GM21360 (cell line): ENCODE measurements around the gene NLRP6.
"Not testable (repeated sequence)": the region's sequence is repeated elsewhere in the genome, so short reads cannot be mapped to it uniquely, and the experiment has no call there.

ENCODE experiments used
- ATAC-seq: cut with Tn5 transposase; IDR thresholded peaks from one replicate; pipeline ENCODE4 v1.9.1; 2021; ENCODE audit warnings: mild to moderate bottlenecking, moderate library complexity; ENCODE audit not compliant: unreplicated experiment

The NLRP6 gene

GRCh38 chr11:281486-282161, 3.4 kb downstream of the NLRP6 start:
- no peak for ATAC-seq

DNA sequence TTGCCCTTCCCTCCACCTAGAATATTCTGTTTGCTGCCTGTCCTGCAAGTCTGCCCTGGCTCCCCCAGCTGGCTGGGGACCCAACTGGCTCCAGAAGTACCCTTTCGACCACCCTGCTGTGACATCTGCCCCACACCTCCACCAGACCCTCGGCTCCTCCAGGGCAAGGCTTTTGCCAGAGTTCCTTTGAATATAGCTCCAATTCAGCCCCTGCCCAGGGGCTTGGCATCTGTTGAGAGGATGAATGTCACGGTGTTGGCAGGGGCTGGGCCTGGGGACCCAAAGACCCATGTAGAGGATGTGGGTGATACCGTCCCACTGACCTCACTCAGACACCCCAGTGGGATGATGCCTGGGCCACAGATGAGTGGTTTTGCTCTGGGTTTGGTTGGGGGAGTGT, 4.0 kb downstream of the NLRP6 start:
- ATAC-seq: no peak

- ATAC-seq: no peak
Observed at GRCh38 chr11:282630-283360, 4.6 kb downstream of the NLRP6 start.

- ATAC-seq: no peak
Observed at GRCh38 chr11:283405-284104, 5.3 kb downstream of the NLRP6 start.

DNA sequence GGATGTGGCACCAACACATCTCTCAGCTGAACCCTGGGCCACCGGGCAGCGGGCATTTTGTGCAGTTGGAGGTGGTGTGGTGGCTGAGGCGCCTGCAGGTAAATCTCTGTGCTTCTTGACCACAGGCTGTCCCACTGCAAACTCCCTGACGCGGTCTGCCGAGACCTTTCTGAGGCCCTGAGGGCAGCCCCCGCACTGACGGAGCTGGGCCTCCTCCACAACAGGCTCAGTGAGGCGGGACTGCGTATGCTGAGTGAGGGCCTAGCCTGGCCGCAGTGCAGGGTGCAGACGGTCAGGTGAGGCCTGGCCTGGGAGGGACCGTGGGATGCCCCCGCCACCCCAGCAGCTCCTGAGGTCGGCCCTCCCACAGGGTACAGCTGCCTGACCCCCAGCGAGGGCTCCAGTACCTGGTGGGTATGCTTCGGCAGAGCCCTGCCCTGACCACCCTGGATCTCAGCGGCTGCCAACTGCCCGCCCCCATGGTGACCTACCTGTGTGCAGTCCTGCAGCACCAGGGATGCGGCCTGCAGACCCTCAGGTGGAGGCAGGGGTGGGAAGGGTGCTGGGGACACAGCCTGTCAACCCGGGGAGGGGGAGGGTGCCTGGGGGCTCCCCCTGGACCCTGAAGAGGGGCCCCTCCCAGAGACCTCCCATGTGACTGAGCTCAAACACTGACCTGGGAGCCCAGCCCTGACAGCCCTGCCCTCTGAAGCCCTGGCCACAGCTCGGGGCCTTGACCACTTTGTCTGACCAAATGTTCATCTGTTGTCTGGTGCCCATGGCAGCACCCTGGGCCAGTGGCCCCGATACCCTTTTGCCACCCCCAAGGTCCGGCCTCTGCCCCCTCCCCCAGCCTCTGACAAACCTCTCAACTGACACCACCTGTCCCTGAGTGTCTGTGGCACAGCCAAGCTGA, 6.2 kb downstream of the NLRP6 start:
- no peak for ATAC-seq

- no peak for ATAC-seq
Observed at GRCh38 chr11:285021-285893, 7.0 kb downstream of the NLRP6 start.

DNA sequence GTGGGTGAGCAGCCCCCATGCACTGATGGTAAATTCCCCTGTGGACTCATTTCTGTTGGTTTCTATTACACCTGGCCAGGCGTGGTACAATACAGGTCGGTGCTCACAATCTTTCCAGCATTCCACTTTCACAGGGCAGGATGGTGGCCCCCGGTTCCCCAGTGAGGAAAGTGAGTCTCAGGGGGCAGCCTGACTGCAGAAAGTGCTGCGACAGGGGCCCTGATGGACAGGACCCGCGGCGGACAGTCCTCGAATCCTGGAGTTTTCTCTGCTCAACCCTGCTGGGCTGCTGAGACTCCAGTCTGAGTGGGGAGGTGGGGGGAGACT, 7.7 kb downstream of the NLRP6 start:
- ATAC-seq: no peak

DNA sequence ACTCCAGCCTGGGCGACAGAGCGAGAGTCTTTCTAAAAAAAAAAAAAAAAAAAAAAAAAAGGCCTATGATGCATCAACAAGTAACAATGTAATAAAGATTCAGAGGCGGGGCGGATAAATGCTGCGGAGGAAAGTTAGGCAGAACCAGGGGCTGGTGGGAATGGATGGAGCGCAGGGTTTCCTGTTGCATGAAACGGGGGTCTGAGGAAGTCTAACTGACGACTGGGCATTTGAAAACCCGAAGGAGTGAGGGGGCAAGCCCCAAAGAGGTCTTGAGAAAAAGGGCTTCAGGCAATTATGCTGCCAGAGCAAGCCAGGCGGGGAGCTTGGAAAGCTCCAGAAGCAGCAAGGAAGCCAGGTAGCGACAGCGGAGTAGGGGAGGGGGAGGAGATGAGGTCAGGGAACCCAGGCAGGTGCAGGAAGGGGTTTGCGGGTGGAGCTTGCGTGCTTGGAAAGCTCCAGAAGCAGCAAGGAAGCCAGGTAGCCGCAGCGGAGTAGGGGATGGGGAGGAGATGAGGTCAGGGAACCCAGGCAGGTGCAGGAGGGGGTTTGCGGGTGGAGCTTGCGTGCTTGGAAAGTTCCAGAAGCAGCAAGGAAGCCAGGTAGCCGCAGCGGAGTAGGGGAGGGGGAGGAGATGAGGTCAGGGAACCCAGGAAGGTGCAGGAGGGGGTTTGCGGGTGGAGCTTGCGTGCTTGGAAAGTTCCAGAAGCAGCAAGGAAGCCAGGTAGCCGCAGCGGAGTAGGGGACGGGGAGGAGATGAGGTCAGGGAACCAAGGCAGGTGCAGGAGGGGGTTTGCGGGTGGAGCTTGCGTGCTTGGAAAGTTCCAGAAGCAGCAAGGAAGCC, 9.0 kb downstream of the NLRP6 start:
- not testable (repeated sequence) for ATAC-seq

DNA sequence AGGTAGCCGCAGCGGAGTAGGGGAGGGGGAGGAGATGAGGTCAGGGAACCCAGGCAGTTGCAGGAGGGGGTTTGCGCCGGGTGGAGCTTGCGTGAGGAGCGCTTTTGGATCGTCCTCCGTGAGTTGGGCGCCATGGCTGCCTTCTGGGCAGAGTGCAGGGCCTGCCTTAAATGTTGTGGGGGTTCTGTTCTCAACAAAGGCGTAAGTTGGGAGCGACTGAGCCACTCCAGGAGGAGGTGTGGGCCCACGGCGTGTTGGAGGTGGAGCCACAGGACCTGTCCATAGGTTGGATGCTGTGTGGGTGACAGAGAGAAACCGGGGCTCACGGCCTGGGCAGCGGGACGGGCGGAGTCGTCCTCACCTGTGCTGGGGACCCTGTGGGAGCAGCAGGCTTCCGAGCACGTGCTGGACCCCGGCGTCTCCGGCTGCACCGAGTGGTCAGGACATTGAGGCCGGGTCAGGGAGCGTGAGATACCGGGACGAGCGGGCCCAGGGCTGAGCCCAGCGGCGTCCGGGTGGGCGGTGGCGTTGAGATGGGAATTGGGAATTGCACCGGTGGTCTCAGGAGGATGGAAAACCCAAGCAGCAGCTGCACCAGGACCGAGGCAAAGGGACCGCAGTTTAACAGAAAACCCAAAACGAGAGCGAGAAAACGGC, 9.7 kb downstream of the NLRP6 start:
- ATAC-seq: no peak

DNA sequence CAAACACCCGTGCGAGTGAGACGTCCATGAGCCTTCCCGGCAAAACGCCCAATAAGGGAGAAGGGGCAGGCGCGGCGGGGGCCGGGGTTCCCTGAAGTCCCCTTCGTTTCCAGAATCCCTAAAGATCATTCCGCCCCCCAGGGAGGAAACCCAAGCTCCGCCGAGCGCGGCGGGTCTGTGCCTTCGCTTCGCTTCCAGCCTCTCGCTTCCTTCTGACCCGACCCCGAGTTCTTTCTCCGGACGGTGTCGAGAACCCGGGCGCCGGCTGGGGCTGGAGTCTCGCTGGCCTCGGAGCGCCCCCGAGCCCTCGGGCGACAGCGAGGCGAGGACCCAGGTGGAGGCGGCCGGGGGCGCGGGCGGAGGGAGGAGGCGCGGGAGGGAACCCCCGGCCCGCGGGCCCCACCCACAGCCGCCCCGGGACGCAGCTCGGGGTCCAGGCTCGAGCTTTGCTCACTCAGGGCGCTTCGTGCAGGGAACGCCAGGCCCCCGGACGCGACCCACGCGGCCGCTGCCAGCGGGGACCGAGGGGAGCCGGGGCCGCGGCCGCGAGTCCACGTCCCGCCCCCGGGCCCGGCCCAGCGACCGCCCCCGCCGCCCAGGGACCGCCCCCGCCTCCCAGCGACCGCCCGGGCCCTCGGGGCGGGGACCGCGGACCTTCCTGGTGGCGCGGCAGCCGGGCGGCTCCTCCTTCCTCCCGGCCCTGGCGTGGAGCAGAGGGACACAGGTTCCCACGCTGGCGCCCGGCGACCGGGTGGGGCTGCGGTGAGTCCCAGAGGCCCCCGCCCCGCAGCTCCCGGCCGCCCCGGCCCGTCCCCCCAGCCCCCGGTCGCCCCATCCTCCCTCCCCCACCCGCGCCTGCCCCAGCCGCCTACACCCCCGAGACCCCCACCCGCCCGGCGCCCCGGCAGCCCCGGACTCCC, 10.5 kb downstream of the NLRP6 start, which contains the start of gene PGGHG:
Gene PGGHG (plus strand): TSS at position 649 of the 920 bp plus-strand sequence. CDS start 691 bp downstream, outside the sequence.
- ATAC-seq: no peak

- no peak for ATAC-seq
Observed at GRCh38 chr11:289398-289711, 11.1 kb downstream of the NLRP6 start.

DNA sequence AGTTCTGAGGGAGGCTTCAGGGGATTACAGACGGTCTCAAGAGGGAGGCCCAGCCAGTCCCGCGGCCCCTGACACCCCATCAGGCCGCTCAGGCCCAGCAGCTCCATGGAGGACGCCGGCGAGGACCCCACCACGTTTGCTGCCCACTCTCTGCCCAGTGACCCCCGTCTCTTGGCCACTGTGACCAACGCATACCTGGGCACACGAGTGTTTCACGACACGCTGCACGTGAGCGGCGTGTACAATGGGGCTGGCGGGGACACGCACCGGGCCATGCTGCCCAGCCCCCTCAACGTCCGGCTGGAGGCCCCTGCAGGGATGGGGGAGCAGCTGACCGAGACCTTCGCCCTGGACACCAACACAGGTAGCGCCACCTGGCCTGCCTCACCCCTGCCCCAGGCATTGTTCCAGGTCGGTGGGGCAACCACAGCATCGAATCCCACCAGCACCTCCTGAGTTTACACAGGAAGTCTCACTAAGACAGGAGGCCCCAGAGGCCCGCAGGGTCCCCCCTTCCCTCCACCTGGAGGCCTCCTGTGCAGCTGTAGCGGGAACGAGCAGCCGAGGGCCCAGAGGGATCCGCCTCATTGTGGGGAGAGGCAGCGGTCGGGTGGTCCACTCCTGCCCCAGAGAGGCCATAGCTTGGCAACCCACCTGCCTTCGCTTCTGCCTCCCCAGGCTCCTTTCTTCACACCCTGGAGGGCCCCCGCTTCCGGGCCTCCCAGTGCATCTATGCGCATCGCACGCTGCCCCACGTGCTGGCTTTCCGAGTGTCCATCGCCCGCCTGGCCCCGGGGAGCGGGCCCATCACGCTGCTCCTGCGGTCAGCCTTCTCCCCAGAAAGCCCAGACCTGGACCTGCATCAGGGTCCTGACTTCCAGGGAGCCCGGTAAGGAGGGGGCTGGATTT, 11.8 kb downstream of the NLRP6 start:
- ATAC-seq: no peak

- ATAC-seq: no peak
Observed at GRCh38 chr11:290621-291231, 12.5 kb downstream of the NLRP6 start.

- ATAC-seq: no peak
Observed at GRCh38 chr11:291281-292210, 13.3 kb downstream of the NLRP6 start.
